Measurements from ENCODE around the gene SMIM22.

The SMIM22 gene

GRCh38 chr16:4790871-4791270 is 4.3 kb upstream of the SMIM22 start:
- no peak overlapping the region for H3K27ac ChIP-seq
- peaks cover 0 to 10% of the 10 kb centered on the region in 2 experiments for H3K4me1 ChIP-seq (ENCODE audit: control insufficient read depth in 1 of 2, insufficient read depth in 1 of 2, low read depth in 1 of 2, low read length in 1 of 2)
- no peak for TF ChIP-seq CTCF (IDR thresholded peaks at IDR 0.05)
- H3K9me3 ChIP-seq, result no peaks in the 10 kb centered on the region
- H3K36me3 ChIP-seq, result peaks cover 14% of the 10 kb centered on the region
- H3K4me3 ChIP-seq (ENCODE audit: low read depth in 1 of 2, low read length in 1 of 2), result no peak overlapping the region
- no peaks in the 10 kb centered on the region for H3K27me3 ChIP-seq

- Histone ChIP-seq H3K4me1 (ENCODE audit: control insufficient read depth in 1 of 2, insufficient read depth in 1 of 2, low read depth in 1 of 2, low read length in 1 of 2) (peaks cover 0 to 10% of the 10 kb centered on the region in 2 experiments), H3K27ac (no peak overlapping the region), H3K27me3 (no peaks in the 10 kb centered on the region), H3K36me3 (peaks cover 36% of the 10 kb centered on the region), H3K4me3 (ENCODE audit: low read depth in 1 of 2, low read length in 1 of 2) (no peak overlapping the region), H3K9me3 (no peaks in the 10 kb centered on the region)
- TF ChIP-seq CTCF (IDR thresholded peaks at IDR 0.05), result no peak
Measured at GRCh38 chr16:4792951-4793513, 2.1 kb upstream of the SMIM22 start.

- Histone ChIP-seq H3K27me3 (no peaks in the 10 kb centered on the region), H3K9me3 (no peaks in the 10 kb centered on the region), H3K4me3 (ENCODE audit: low read depth in 1 of 2, low read length in 1 of 2) (no peak overlapping the region), H3K27ac (no peak overlapping the region), H3K36me3 (peaks cover 54% of the 10 kb centered on the region), H3K4me1 (ENCODE audit: control insufficient read depth in 1 of 2, insufficient read depth in 1 of 2, low read depth in 1 of 2, low read length in 1 of 2) (peaks cover 10 to 13% of the 10 kb centered on the region in 2 experiments)
- TF ChIP-seq CTCF (IDR thresholded peaks at IDR 0.05), result no peak
Measured at GRCh38 chr16:4795828-4796572, 831 bp downstream of the SMIM22 start.

GRCh38 chr16:4796982-4797804 is 2.0 kb downstream of the SMIM22 start:
- Histone ChIP-seq H3K4me3 (ENCODE audit: low read depth in 1 of 2, low read length in 1 of 2) (no peak overlapping the region), H3K4me1 (ENCODE audit: control insufficient read depth in 1 of 2, insufficient read depth in 1 of 2, low read depth in 1 of 2, low read length in 1 of 2) (peaks cover 21 to 22% of the 10 kb centered on the region in 2 experiments), H3K27me3 (no peaks in the 10 kb centered on the region), H3K9me3 (no peaks in the 10 kb centered on the region), H3K36me3 (peaks cover 54% of the 10 kb centered on the region), H3K27ac (no peak overlapping the region)
- TF ChIP-seq CTCF (IDR thresholded peaks at IDR 0.05), result no peak

- Histone ChIP-seq H3K27me3 (no peaks in the 10 kb centered on the region), H3K9me3 (no peaks in the 10 kb centered on the region), H3K4me3 (ENCODE audit: low read depth in 1 of 2, low read length in 1 of 2) (no peak overlapping the region), H3K4me1 (ENCODE audit: control insufficient read depth in 1 of 2, insufficient read depth in 1 of 2, low read depth in 1 of 2, low read length in 1 of 2) (peaks cover 21 to 22% of the 10 kb centered on the region in 2 experiments), H3K27ac (no peak overlapping the region), H3K36me3 (peaks cover 54% of the 10 kb centered on the region)
- TF ChIP-seq CTCF (IDR thresholded peaks at IDR 0.05), result no peak
Measured at GRCh38 chr16:4797805-4798252, 2.7 kb downstream of the SMIM22 start.
